ENCODE results near the gene APEH. TPM values are rescaled to one million over a fixed set of nuclear protein-coding genes. Genes with fewer than 3 reads are reported as not detected.

The APEH gene
- total RNA-seq, 4 donors from 2014 or later: 60.7 to 102 (median 89.4) TPM

- Histone ChIP-seq H3K9me3 (peaks cover 0 to 6% (median 0%) of the 10 kb centered on the region in 3 donors), H3K4me3 (no peak overlapping the region), H3K36me3 (no peaks in the 10 kb centered on the region), H3K4me1 (no peaks in the 10 kb centered on the region), H3K27me3 (no peaks in the 10 kb centered on the region), H3K27ac (no peak overlapping the region)
- DNase-seq: no peak
- TF ChIP-seq POLR2A (IDR thresholded peaks at IDR 0.05): no peak
- TF ChIP-seq CTCF (IDR thresholded peaks at IDR 0.05): no peak
- 79 to 97% methylated on average over 1 to 2 of the region's 2 CpGs for WGBS, 2 donors
- intact Hi-C loops (cut with DNase I): no loop called here
Observed at GRCh38 chr3:49628249-49628648, 45.9 kb upstream of the APEH start.

DNA sequence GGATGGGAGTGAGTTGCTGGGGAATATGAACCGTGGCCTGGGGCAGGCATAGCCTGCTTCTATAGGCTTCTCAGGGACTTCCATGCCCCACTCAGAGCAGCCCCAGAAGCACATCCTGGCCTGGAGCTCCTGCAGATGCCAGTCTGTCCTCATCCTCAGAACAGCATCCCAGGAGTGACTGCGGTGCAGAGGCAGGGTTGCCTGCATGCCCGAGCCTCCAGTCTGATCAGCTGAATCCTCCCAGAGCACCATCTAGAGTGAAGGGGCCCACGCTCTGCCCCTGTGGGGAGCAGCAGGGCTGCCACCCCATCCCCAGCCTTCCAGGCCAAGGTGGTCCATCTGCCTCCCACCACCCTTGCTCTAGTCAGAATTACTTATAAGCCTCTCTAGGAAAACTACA is 44.7 kb upstream of the APEH start:
- H3K36me3 ChIP-seq: no peaks in the 10 kb centered on the region
- no peak overlapping the region for H3K4me3 ChIP-seq
- intact Hi-C loops (cut with DNase I): no loop called here
- H3K27me3 ChIP-seq: no peaks in the 10 kb centered on the region
- H3K9me3 ChIP-seq: peaks cover 0 to 6% (median 0%) of the 10 kb centered on the region in 3 donors
- DNase-seq: no peak
- no peak overlapping the region for H3K27ac ChIP-seq
- WGBS, 2 donors: 80 to 100% methylated on average over 1 to 2 of the region's 4 CpGs
- H3K4me1 ChIP-seq: no peaks in the 10 kb centered on the region
- TF ChIP-seq POLR2A (IDR thresholded peaks at IDR 0.05) (no peak), CTCF (IDR thresholded peaks at IDR 0.05) (no peak)

- 89 to 100% methylated on average over 4 to 6 of the region's 6 CpGs for WGBS, 2 donors
- Histone ChIP-seq H3K4me1 (no peaks in the 10 kb centered on the region), H3K9me3 (peaks cover 0 to 6% (median 0%) of the 10 kb centered on the region in 3 donors), H3K36me3 (no peaks in the 10 kb centered on the region), H3K4me3 (no peak overlapping the region), H3K27me3 (no peaks in the 10 kb centered on the region), H3K27ac (no peak overlapping the region)
- DNase-seq: no peak
- intact Hi-C loops (cut with DNase I): no loop called here
- TF ChIP-seq POLR2A (IDR thresholded peaks at IDR 0.05): no peak
- TF ChIP-seq CTCF (IDR thresholded peaks at IDR 0.05): no peak
Observed at GRCh38 chr3:49629866-49630265, 44.3 kb upstream of the APEH start.

- H3K36me3 ChIP-seq: no peaks in the 10 kb centered on the region
- H3K27ac ChIP-seq: no peak overlapping the region
- H3K4me3 ChIP-seq: no peak overlapping the region
- no peaks in the 10 kb centered on the region for H3K4me1 ChIP-seq
- WGBS, 2 donors: 40% methylated on average over 1 of the region's 1 CpG; no CpG with 5 or more reads in 1 of the 2 donors
- TF ChIP-seq CTCF (IDR thresholded peaks at IDR 0.05) (no peak), POLR2A (IDR thresholded peaks at IDR 0.05) (no peak)
- intact Hi-C loops (cut with DNase I): no loop called here
- DNase-seq: no peak
- H3K9me3 ChIP-seq: peaks cover 0 to 6% (median 0%) of the 10 kb centered on the region in 3 donors
- H3K27me3 ChIP-seq: no peaks in the 10 kb centered on the region
Observed at GRCh38 chr3:49630784-49631183, 43.4 kb upstream of the APEH start.

GRCh38 chr3:49634736-49635135 is 39.4 kb upstream of the APEH start:
- WGBS, 2 donors: 68 to 73% methylated on average over 3 of the region's 3 CpGs
- peaks cover 0 to 6% (median 0%) of the 10 kb centered on the region in 3 donors for H3K9me3 ChIP-seq
- no peak overlapping the region for H3K27ac ChIP-seq
- no peaks in the 10 kb centered on the region for H3K36me3 ChIP-seq
- no peaks in the 10 kb centered on the region for H3K27me3 ChIP-seq
- TF ChIP-seq POLR2A (IDR thresholded peaks at IDR 0.05) (no peak), CTCF (IDR thresholded peaks at IDR 0.05) (no peak)
- H3K4me1 ChIP-seq: peaks cover 0 to 8% (median 0%) of the 10 kb centered on the region in 3 donors
- intact Hi-C loops (cut with DNase I): no loop called here
- H3K4me3 ChIP-seq: no peak overlapping the region
- DNase-seq: no peak

Measured in esophagus squamous epithelium (tissue), 5 donors.